Retinal pigment epithelial cell (primary cell): Measurements from ENCODE around the gene APOBR.
"Not testable (repeated sequence)": the region's sequence is repeated elsewhere in the genome, so short reads cannot be mapped to it uniquely, and the experiment has no call there.

ENCODE experiments used
- DNase-seq: peaks from one replicate; pipeline ENCODE4 v3.0.0-alpha.2; 2010; ENCODE audit warnings: low read depth
- H3K4me3 ChIP-seq: 2 replicates; pipeline ENCODE4 v1.5.1; 2011; ENCODE audit warnings: mild to moderate bottlenecking, low read length, control low read depth, moderate library complexity
- CTCF ChIP-seq: conservative IDR thresholded peaks from 2 replicates; pipeline ENCODE4 v1.5.1; 2011; ENCODE audit warnings: low read depth, low read length, control low read depth, inconsistent platforms

The APOBR gene

GRCh38 chr16:28494121-28494851, at the start of gene APOBR:
TSS of gene APOBR (plus strand) at chr16:28494643. CDS start at chr16:28494682, 39 bp downstream.
- DNase-seq: no peak
- no peak within 1 kb of the TSS for H3K4me3 ChIP-seq
- TF ChIP-seq CTCF: no peak

DNA sequence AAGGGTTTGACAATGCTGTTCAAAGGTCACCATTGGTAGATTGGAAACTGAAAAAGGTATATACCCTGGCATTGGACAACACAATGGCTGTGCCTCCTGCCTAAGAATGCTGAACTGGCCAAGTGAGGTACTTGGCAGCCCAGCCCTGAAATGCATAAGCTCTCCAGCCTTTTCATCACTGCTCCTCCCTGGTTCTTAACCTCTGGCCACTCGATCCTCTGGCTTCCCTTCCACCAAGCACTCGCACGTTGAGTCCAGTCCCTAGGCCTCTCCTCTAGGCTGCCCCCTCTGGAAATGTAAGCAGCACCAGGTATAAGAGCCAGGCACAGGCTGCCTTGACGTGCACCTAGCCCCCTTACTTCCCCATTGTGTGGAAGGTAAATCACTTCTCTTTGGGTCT, 48.1 kb upstream of the APOBR start:
- H3K4me3 ChIP-seq: not testable (repeated sequence)

GRCh38 chr16:28447081-28447480, 47.4 kb upstream of the APOBR start:
- not testable (repeated sequence) for DNase-seq

More for the DNA sequence above, 48.1 kb upstream of the APOBR start:
- not testable (repeated sequence) for DNase-seq

GRCh38 chr16:28473714-28474265, 20.7 kb upstream of the APOBR start:
- H3K4me3 ChIP-seq: no peak overlapping the region
- DNase-seq: no peak
- no peak for TF ChIP-seq CTCF

More at GRCh38 chr16:28447081-28447480, 47.4 kb upstream of the APOBR start:
- H3K4me3 ChIP-seq: not testable (repeated sequence)

- no peak for DNase-seq
- H3K4me3 ChIP-seq: no peak overlapping the region
- no peak for TF ChIP-seq CTCF
Observed at GRCh38 chr16:28475221-28475620, 19.2 kb upstream of the APOBR start.

DNA sequence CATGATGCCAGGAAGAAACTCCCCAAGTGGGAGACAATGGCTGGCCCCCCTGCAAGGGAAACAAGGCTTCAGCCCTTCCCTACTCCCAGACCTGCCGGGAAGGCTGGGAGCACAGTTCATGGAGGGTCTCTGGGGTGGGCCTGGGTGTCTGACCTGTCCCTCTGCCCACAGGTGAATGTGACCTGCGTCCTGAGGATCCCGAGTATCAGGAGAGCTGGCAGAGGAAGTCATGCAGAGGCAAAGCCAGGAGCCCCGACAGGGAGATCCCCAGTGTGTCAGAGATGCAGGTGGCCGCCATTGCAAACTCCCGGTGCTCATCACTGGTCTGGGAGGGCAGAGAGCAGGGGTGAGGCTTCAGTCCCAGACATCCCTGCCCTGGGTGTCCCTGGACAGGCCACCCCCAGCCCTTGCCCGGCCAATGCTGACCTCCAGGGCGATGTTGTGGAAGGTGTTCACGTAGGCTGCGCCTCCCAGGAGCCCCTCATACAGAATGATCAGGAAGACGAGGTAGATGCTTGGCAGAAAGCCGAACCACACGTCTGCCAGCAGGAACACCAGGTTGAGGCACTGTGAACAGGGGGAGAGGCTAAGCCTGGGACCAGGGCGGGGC, 17.0 kb upstream of the APOBR start:
- no peak overlapping the region for H3K4me3 ChIP-seq
- no peak for DNase-seq
- no peak for TF ChIP-seq CTCF

DNA sequence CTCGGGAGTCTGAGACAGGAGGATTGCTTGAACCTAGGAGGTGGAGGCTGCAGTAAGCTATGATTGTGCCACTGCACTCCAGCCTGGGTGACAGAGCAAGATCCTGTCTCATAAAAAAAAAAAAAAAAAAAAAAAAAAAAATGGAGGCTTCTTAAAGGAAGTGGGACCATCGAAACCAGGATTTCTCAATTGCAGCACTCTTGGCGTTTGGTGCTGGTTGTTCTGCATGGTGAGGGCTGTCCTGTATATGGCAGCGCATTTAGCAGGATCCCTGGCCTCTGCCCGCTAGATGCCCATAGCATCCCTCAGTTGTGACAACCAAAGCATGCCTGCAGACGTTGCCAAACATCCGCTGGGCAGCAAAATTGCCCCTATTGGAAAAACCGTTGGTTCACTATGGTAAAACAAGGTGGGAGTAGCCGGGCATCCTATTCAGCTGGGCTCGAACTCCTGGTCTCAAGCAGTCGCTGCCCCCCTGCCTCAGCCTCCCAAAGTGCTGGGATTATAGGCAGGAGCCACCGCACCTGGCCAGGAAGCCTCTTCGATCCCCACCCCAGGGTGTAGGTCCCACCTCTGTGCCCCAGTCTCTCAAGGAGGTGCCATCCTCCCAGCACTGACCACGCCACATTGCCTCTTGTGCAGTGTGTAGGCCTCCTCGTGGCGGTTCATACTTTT, 15.8 kb upstream of the APOBR start:
- DNase-seq: no peak
- H3K4me3 ChIP-seq: no peak overlapping the region

More for the DNA sequence above, 15.8 kb upstream of the APOBR start:
- no peak for TF ChIP-seq CTCF
